Measurements from ENCODE around the gene ANXA6.

Gene ANXA6

GRCh38 chr5:151051066-151051930, 106.3 kb downstream of the ANXA6 start:
- no peak for TF ChIP-seq EZH2phosphoT487 (IDR thresholded peaks at IDR 0.05; ENCODE audit: low read depth)
- TF ChIP-seq, protein P1, sequence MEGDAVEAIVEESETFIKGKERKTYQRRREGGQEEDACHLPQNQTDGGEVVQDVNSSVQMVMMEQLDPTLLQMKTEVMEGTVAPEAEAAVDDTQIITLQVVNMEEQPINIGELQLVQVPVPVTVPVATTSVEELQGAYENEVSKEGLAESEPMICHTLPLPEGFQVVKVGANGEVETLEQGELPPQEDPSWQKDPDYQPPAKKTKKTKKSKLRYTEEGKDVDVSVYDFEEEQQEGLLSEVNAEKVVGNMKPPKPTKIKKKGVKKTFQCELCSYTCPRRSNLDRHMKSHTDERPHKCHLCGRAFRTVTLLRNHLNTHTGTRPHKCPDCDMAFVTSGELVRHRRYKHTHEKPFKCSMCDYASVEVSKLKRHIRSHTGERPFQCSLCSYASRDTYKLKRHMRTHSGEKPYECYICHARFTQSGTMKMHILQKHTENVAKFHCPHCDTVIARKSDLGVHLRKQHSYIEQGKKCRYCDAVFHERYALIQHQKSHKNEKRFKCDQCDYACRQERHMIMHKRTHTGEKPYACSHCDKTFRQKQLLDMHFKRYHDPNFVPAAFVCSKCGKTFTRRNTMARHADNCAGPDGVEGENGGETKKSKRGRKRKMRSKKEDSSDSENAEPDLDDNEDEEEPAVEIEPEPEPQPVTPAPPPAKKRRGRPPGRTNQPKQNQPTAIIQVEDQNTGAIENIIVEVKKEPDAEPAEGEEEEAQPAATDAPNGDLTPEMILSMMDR (IDR thresholded peaks at IDR 0.05; ENCODE audit: low read depth, low read length), result peak; percentile 78
- Histone ChIP-seq H3K4me3 (ENCODE audit: low read length) (no peak overlapping the region), H3K36me3 (replicated peaks; ENCODE audit: low read depth, low read length) (peaks cover 72% of the 10 kb centered on the region), H3K79me2 (ENCODE audit: low read length) (peaks cover 17% of the 10 kb centered on the region; the same call in 1 of the 2 replicates), H3K9ac (ENCODE audit: low read length) (no peak overlapping the region), H3K4me2 (ENCODE audit: low read length) (no peak overlapping the region), H3K9me3 (ENCODE audit: insufficient read depth, low read length) (no peaks in the 10 kb centered on the region), H4K20me1 (ENCODE audit: insufficient read depth, low read length) (peaks cover 52% of the 10 kb centered on the region), H3K27ac (ENCODE audit: low read length) (peak overlapping the region; percentile 19; the same call in 1 of the 2 replicates), H3K27me3 (ENCODE audit: low read depth, low read length) (no peaks in the 10 kb centered on the region), H2AFZ (ENCODE audit: low read depth, low read length) (no peak overlapping the region), H3K4me1 (ENCODE audit: low read length) (0 out of 2 replicates have a peak, but pooled peaks cover 5% of the 10 kb centered on the region)

Data from OCI-LY3 (cell line).